Suprapubic skin (tissue), 4 donors: ENCODE measurements around the gene GMPPA.

Experiments
- EP300 ChIP-seq: sonication (generic); formaldehyde crosslinking; IDR thresholded peaks from one replicate; pipeline ENCODE4 v1.6.1; 2017; ENCODE audit warnings: antibody characterized with exemption
- POLR2AphosphoS5 ChIP-seq, 3 donors: sonication (generic); formaldehyde crosslinking; IDR thresholded peaks; one replicate each; pipeline ENCODE4 v1.6.1; 2017; ENCODE audit warnings: antibody characterized with exemption in 3 of 3
- TF ChIP-seq, protein P1 (sequence below), 2 donors: fragments of 200-600 bp in 1 of 2; fragments of 450-650 bp in 1 of 2; sonication (generic) in 1 of 2; IDR thresholded peaks; one replicate each; pipeline ENCODE4 v1.5.1; 2016 to 2019; ENCODE audit warnings: antibody characterized with exemption in 2 of 2, mild to moderate bottlenecking in 1 of 2, moderate library complexity in 1 of 2

DNA sequence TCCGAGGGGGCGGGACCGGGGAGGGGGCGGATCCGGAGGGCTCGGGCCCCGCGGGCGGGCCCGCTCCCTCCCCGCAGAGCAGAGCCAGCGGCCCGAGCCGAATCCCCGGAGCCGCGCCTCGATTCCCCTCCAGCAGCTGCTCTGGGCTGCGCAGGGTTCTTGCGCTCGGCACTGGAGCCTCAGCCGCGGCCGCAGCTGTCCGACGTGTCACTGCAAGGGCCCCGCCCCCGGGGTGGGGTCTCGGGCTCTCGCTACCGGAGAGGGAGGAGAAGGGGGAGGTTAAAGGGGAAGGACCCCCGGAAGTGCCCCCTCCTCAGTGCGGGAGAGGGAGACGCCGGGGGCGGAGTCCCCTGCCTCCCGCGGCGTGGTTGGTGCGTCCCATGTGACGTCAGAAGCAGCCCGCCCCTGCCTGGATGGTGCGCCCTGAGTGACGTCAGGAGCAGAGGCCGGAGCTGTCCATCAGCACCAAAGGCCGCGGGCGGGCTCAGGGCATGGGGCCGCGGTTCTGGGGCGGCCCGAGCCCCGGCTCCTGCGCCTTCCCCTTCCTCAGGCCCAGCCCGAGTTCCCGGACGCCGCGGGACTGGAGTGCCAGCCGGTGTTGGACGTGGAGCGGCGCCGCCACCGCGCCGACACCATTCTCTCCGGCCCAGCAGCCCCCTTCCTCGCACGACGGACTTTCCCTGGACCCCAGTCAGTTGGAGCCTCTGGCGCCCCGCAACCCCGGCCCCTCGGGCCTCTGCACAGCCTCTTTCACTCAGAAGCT is 45.1 kb downstream of the GMPPA start, which contains the start of the genes CHPF and TMEM198:
- TF ChIP-seq, protein P1, sequence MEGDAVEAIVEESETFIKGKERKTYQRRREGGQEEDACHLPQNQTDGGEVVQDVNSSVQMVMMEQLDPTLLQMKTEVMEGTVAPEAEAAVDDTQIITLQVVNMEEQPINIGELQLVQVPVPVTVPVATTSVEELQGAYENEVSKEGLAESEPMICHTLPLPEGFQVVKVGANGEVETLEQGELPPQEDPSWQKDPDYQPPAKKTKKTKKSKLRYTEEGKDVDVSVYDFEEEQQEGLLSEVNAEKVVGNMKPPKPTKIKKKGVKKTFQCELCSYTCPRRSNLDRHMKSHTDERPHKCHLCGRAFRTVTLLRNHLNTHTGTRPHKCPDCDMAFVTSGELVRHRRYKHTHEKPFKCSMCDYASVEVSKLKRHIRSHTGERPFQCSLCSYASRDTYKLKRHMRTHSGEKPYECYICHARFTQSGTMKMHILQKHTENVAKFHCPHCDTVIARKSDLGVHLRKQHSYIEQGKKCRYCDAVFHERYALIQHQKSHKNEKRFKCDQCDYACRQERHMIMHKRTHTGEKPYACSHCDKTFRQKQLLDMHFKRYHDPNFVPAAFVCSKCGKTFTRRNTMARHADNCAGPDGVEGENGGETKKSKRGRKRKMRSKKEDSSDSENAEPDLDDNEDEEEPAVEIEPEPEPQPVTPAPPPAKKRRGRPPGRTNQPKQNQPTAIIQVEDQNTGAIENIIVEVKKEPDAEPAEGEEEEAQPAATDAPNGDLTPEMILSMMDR (IDR thresholded peaks at IDR 0.05) = no peak
- TF ChIP-seq EP300 = no peak
- peak in 1 of 3 donors; percentile 13 for TF ChIP-seq POLR2AphosphoS5 (IDR thresholded peaks at IDR 0.05)
